Neural progenitor cell (in vitro differentiated cells): Measurements from ENCODE around the gene IGFBP7. TPM values are rescaled to one million over a fixed set of nuclear protein-coding genes. Genes with fewer than 3 reads are reported as not detected.

Source experiments
- DNase-seq: peaks from one replicate; pipeline ENCODE4 v3.0.0-alpha.2; 2016; ENCODE audit warnings: low spot score
- H2AFZ ChIP-seq: fragments of 200-600 bp; sonication (generic); replicated peaks from 2 replicates; pipeline ENCODE4 v1.6.1; 2016; ENCODE audit warnings: antibody characterized with exemption
- H3F3A ChIP-seq: fragments of 200-600 bp; sonication (generic); 2 replicates; pipeline ENCODE4 v1.6.1; 2016; ENCODE audit warnings: antibody characterized with exemption, low read depth
- H3K27ac ChIP-seq: fragments of 200-600 bp; sonication (generic); 2 replicates; pipeline ENCODE4 v1.5.1; 2016; ENCODE audit warnings: mild to moderate bottlenecking
- H3K27me3 ChIP-seq: fragments of 200-600 bp; sonication (generic); 2 replicates; pipeline ENCODE4 v1.6.1; 2016; ENCODE audit warnings: mild to moderate bottlenecking, moderate library complexity
- H3K36me3 ChIP-seq: fragments of 200-600 bp; sonication (generic); 2 replicates; pipeline ENCODE4 v1.5.1; 2016
- H3K4me1 ChIP-seq: fragments of 200-600 bp; sonication (generic); 2 replicates; pipeline ENCODE4 v1.6.1; 2016; ENCODE audit warnings: mixed run types
- H3K4me2 ChIP-seq: fragments of 200-600 bp; sonication (generic); 2 replicates; pipeline ENCODE4 v1.6.1; 2016
- H3K4me3 ChIP-seq: fragments of 200-600 bp; sonication (generic); 2 replicates; pipeline ENCODE4 v1.5.1; 2016
- H3K79me2 ChIP-seq: fragments of 200-600 bp; sonication (generic); 2 replicates; pipeline ENCODE4 v1.6.1; 2016; ENCODE audit warnings: low read depth
- H3K9ac ChIP-seq: fragments of 200-600 bp; sonication (generic); 2 replicates; pipeline ENCODE4 v1.6.1; 2016
- H3K9me3 ChIP-seq: fragments of 200-600 bp; sonication (generic); 2 replicates; pipeline ENCODE4 v1.5.1; 2016; ENCODE audit warnings: low read depth
- H4K20me1 ChIP-seq: fragments of 200-600 bp; sonication (generic); 2 replicates; pipeline ENCODE4 v1.6.1; 2016; ENCODE audit warnings: low read depth
- H3K27ac Mint-ChIP-seq: 3 replicates; pipeline ENCODE4 v1.8.0; 2021; ENCODE audit warnings: mixed read lengths
- H3K27me3 Mint-ChIP-seq: 2 replicates; pipeline ENCODE4 v1.8.0; 2022; ENCODE audit warnings: low read depth, mild to moderate bottlenecking, inconsistent platforms, moderate library complexity, mixed read lengths; ENCODE audit not compliant: insufficient read depth
- H3K36me3 Mint-ChIP-seq: 3 replicates; pipeline ENCODE4 v1.8.0; 2021; ENCODE audit warnings: mixed read lengths
- H3K4me1 Mint-ChIP-seq: 3 replicates; pipeline ENCODE4 v1.8.0; 2021; ENCODE audit warnings: mixed read lengths
- H3K4me3 Mint-ChIP-seq: 3 replicates; pipeline ENCODE4 v1.8.0; 2021; ENCODE audit warnings: mild to moderate bottlenecking, moderate library complexity, mixed read lengths
- H3K9me3 Mint-ChIP-seq: 3 replicates; pipeline ENCODE4 v1.8.0; 2020; ENCODE audit warnings: mixed read lengths
- EZH2 ChIP-seq: fragments of 200-600 bp; sonication (generic); IDR thresholded peaks from 2 replicates; pipeline ENCODE4 v1.6.1; 2017; ENCODE audit warnings: antibody characterized with exemption, mild to moderate bottlenecking, moderate library complexity
- EZH2phosphoT487 ChIP-seq: fragments of 200-600 bp; sonication (generic); IDR thresholded peaks from 2 replicates; pipeline ENCODE4 v1.6.1; 2017; ENCODE audit warnings: antibody characterized with exemption
- total RNA-seq: library from RNA; depleted of rRNA; stranded (reverse); fragments of >200 nt; gene quantifications from 2 replicates; pipeline ENCODE4 v1.2.3, GENCODE V29; 2015; ENCODE audit warnings: low replicate concordance
- TF ChIP-seq, protein P1 (sequence below): fragments of 200-600 bp; sonication (generic); IDR thresholded peaks from 2 replicates; pipeline ENCODE4 v1.5.1; 2017; ENCODE audit warnings: antibody characterized with exemption, mild to moderate bottlenecking

Gene IGFBP7
- total RNA-seq, 1 donor from 2014 or later = 0.86 TPM

DNA sequence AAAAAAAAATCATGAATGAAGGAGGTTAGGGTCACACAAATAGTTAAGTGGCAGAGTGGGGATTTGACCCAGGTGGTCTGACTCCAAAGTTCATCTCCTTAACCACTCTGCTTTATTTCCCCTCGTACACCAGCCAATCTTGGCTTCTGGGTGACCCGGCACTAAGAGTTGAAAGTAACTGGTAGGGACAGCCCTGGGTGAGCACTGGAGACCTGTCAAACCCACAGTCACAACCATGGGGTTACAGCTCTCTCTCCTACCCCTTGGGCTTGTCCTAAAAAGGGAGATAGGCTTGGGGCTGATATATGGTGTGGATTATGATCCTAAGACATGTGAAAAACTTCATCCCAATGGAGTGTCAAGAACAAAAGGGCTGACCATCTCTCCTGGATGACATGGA, 12.5 kb downstream of the IGFBP7 start:
- H3K36me3 ChIP-seq = no peaks in the 10 kb centered on the region
- H3K9ac ChIP-seq = no peak overlapping the region
- H3K27ac ChIP-seq = no peak overlapping the region
- H3K27me3 ChIP-seq = no peaks in the 10 kb centered on the region
- no peak for DNase-seq
- H3K36me3 Mint-ChIP-seq = no peaks in the 10 kb centered on the region
- peaks cover 12% of the 10 kb centered on the region for H3K4me1 ChIP-seq
- no peak for TF ChIP-seq EZH2phosphoT487
- no peak for TF ChIP-seq EZH2
- TF ChIP-seq, protein P1, sequence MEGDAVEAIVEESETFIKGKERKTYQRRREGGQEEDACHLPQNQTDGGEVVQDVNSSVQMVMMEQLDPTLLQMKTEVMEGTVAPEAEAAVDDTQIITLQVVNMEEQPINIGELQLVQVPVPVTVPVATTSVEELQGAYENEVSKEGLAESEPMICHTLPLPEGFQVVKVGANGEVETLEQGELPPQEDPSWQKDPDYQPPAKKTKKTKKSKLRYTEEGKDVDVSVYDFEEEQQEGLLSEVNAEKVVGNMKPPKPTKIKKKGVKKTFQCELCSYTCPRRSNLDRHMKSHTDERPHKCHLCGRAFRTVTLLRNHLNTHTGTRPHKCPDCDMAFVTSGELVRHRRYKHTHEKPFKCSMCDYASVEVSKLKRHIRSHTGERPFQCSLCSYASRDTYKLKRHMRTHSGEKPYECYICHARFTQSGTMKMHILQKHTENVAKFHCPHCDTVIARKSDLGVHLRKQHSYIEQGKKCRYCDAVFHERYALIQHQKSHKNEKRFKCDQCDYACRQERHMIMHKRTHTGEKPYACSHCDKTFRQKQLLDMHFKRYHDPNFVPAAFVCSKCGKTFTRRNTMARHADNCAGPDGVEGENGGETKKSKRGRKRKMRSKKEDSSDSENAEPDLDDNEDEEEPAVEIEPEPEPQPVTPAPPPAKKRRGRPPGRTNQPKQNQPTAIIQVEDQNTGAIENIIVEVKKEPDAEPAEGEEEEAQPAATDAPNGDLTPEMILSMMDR = no peak
- no peak overlapping the region for H3K4me3 ChIP-seq
- H3K27ac Mint-ChIP-seq = peak overlapping the region; percentile 89
- H3K27me3 Mint-ChIP-seq = peaks cover 7% of the 10 kb centered on the region
- H4K20me1 ChIP-seq = no peaks in the 10 kb centered on the region
- no peaks in the 10 kb centered on the region for H3K79me2 ChIP-seq
- H2AFZ ChIP-seq = no peak overlapping the region
- no peaks in the 10 kb centered on the region for H3K9me3 ChIP-seq
- no peak overlapping the region for H3K4me2 ChIP-seq
- no peaks in the 10 kb centered on the region for H3K9me3 Mint-ChIP-seq
- H3K4me3 Mint-ChIP-seq = no peak overlapping the region
- peaks cover 70% of the 10 kb centered on the region for H3K4me1 Mint-ChIP-seq
- no peaks in the 10 kb centered on the region for H3F3A ChIP-seq

DNA sequence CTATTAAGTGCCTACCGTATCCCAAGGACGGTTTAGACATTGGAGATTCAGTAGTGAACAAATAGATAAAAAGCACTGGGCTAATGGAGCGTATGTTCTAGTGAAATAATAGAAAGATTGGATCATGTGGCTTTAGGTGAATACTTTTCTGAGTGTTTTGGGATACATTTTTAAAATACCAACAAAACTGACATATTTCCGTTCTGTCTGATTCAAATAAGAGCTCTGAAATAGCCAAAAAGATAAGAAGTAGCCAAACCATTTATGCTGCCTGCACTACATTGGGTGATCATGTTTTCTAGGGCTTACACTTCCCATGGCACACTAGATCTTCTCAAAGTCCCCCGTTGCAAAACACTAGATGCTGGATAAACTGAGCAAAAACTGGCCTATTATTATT, 14.2 kb downstream of the IGFBP7 start:
- Histone ChIP-seq H3K4me2 (no peak overlapping the region), H3K9me3 (no peaks in the 10 kb centered on the region), H3K79me2 (no peaks in the 10 kb centered on the region), H3K27ac (no peak overlapping the region), H3K4me1 (peaks cover 4% of the 10 kb centered on the region), H4K20me1 (no peaks in the 10 kb centered on the region), H3F3A (no peaks in the 10 kb centered on the region), H3K27me3 (no peaks in the 10 kb centered on the region), H3K9ac (no peak overlapping the region), H3K4me3 (no peak overlapping the region), H2AFZ (no peak overlapping the region), H3K36me3 (no peaks in the 10 kb centered on the region)
- Mint-ChIP-seq H3K4me3 (no peak overlapping the region), H3K4me1 (peaks cover 62% of the 10 kb centered on the region), H3K9me3 (no peaks in the 10 kb centered on the region), H3K27me3 (peaks cover 6% of the 10 kb centered on the region), H3K36me3 (no peaks in the 10 kb centered on the region), H3K27ac (no peak overlapping the region)
- TF ChIP-seq, protein P1 = no peak
- no peak for TF ChIP-seq EZH2
- no peak for TF ChIP-seq EZH2phosphoT487
- DNase-seq = no peak

DNA sequence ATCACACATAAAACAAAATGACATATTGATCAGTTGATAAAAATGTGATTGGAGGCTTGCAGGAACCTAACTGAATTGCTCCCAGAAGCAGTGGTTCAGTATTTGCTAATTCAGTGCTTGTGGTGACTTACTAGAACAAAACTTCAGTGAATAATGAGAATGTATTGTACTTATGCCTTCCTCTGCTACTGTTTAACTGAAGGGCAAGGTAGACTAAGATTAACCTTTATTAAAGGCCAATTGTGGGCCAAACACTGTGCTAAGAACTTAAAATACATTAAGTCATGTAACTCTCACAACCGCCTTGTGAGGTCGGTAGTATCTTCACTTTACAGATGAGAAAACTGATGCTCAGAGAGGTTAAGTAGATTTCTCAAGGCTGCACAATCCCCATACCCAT, 14.9 kb downstream of the IGFBP7 start:
- H3F3A ChIP-seq = no peaks in the 10 kb centered on the region
- no peak overlapping the region for H3K4me3 Mint-ChIP-seq
- H4K20me1 ChIP-seq = no peaks in the 10 kb centered on the region
- no peak overlapping the region for H3K27ac Mint-ChIP-seq
- H3K9me3 ChIP-seq = no peaks in the 10 kb centered on the region
- no peaks in the 10 kb centered on the region for H3K27me3 ChIP-seq
- TF ChIP-seq EZH2 = no peak
- TF ChIP-seq, protein P1 = no peak
- no peak for TF ChIP-seq EZH2phosphoT487
- H3K79me2 ChIP-seq = no peaks in the 10 kb centered on the region
- H3K9me3 Mint-ChIP-seq = no peaks in the 10 kb centered on the region
- peaks cover 56% of the 10 kb centered on the region for H3K4me1 Mint-ChIP-seq
- DNase-seq = no peak
- H3K27ac ChIP-seq = no peak overlapping the region
- no peaks in the 10 kb centered on the region for H3K36me3 Mint-ChIP-seq
- peaks cover 6% of the 10 kb centered on the region for H3K27me3 Mint-ChIP-seq
- H3K9ac ChIP-seq = no peak overlapping the region
- H3K4me2 ChIP-seq = no peak overlapping the region
- H3K36me3 ChIP-seq = no peaks in the 10 kb centered on the region
- H2AFZ ChIP-seq = no peak overlapping the region
- peaks cover 4% of the 10 kb centered on the region for H3K4me1 ChIP-seq
- H3K4me3 ChIP-seq = no peak overlapping the region

DNA sequence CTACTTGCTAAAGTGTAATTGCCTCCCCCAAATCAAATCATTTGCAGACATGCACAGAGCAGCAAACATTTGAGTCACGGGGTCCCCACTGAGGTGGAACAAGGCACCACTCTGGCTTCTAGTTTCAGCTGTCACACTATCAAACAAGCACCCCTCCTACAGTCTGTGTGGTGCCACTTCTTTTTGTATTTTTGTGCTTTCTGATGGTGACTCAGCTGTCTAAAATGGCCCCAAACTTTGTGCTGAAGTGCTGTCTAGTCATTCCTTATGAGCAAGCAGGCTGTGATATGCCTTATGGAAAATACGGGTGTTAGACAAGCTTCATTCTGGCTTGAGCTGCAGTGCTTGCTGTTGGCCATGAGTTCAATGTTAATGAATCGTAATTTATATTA, 15.4 kb downstream of the IGFBP7 start:
- TF ChIP-seq EZH2phosphoT487 = no peak
- Mint-ChIP-seq H3K9me3 (no peaks in the 10 kb centered on the region), H3K27ac (no peak overlapping the region)

More for the DNA sequence above, 15.4 kb downstream of the IGFBP7 start:
- H3K36me3 ChIP-seq = no peaks in the 10 kb centered on the region
- H3K4me3 ChIP-seq = no peak overlapping the region
- H3K9me3 ChIP-seq = no peaks in the 10 kb centered on the region
- no peaks in the 10 kb centered on the region for H4K20me1 ChIP-seq
- H3K27me3 ChIP-seq = no peaks in the 10 kb centered on the region
- peaks cover 4% of the 10 kb centered on the region for H3K4me1 ChIP-seq
- H2AFZ ChIP-seq = no peak overlapping the region
- H3K27me3 Mint-ChIP-seq = peaks cover 6% of the 10 kb centered on the region
- no peak overlapping the region for H3K27ac ChIP-seq
- no peak overlapping the region for H3K4me3 Mint-ChIP-seq
- H3K79me2 ChIP-seq = no peaks in the 10 kb centered on the region
- no peaks in the 10 kb centered on the region for H3F3A ChIP-seq
- no peak overlapping the region for H3K4me2 ChIP-seq
- H3K4me1 Mint-ChIP-seq = peaks cover 58% of the 10 kb centered on the region
- no peaks in the 10 kb centered on the region for H3K36me3 Mint-ChIP-seq
- no peak overlapping the region for H3K9ac ChIP-seq
- DNase-seq = no peak
